Neural cell (in vitro differentiated cells): ENCODE results near the gene OR2V1. TPM values are rescaled to one million over a fixed set of nuclear protein-coding genes. Genes with fewer than 3 reads are reported as not detected.
"Not testable (repeated sequence)": the region's sequence is repeated elsewhere in the genome, so short reads cannot be mapped to it uniquely, and the experiment has no call there.

Experiments used
- H2AFZ ChIP-seq: fragments of 200-600, 300-800 bp; sonication (generic), shearing (Covaris generic); 2 replicates; pipeline ENCODE4 v1.6.0; 2014; ENCODE audit warnings: low read depth, mild to moderate bottlenecking, antibody characterized with exemption, low read length, moderate library complexity
- H3F3A ChIP-seq: fragments of 200-600 bp; shearing (Covaris generic); 2 replicates; pipeline ENCODE4 v1.6.1; 2016; ENCODE audit warnings: mild to moderate bottlenecking, moderate library complexity, mixed read lengths, antibody characterized with exemption, low read length; ENCODE audit not compliant: insufficient read depth, poor library complexity, severe bottlenecking
- H3K27ac ChIP-seq: fragments of 200-600, 300-800 bp; sonication (generic), shearing (Covaris generic); 2 replicates; pipeline ENCODE4 v1.5.1; 2014; ENCODE audit warnings: mild to moderate bottlenecking, low read length, moderate library complexity
- H3K27me3 ChIP-seq: fragments of 300-800, 200-600 bp; sonication (generic), shearing (Covaris generic); 2 replicates; pipeline ENCODE4 v1.6.0; 2014; ENCODE audit warnings: mild to moderate bottlenecking, low read depth, low read length, moderate library complexity; ENCODE audit not compliant: insufficient read depth
- H3K36me3 ChIP-seq: fragments of 300-800, 200-600 bp; sonication (generic), shearing (Covaris generic); 2 replicates; pipeline ENCODE4 v1.5.1; 2014; ENCODE audit warnings: mild to moderate bottlenecking, antibody characterized with exemption, low read length, moderate library complexity; ENCODE audit not compliant: insufficient read depth
- H3K4me2 ChIP-seq: fragments of 300-800, 200-600 bp; sonication (generic), shearing (Covaris generic); 2 replicates; pipeline ENCODE4 v1.6.0; 2014; ENCODE audit warnings: mild to moderate bottlenecking, low read length
- H3K4me3 ChIP-seq: fragments of 300-800, 200-600 bp; sonication (generic), shearing (Covaris generic); 2 replicates; pipeline ENCODE4 v1.5.1; 2014; ENCODE audit warnings: mild to moderate bottlenecking, low read length, moderate library complexity
- H3K79me2 ChIP-seq: fragments of 200-600 bp; shearing (Covaris generic); replicated peaks from 2 replicates; pipeline ENCODE4 v1.6.0; 2014; ENCODE audit warnings: mild to moderate bottlenecking, low read length, moderate library complexity; ENCODE audit not compliant: insufficient read depth
- H3K9ac ChIP-seq: fragments of 300-800, 200-600 bp; sonication (generic), shearing (Covaris generic); 2 replicates; pipeline ENCODE4 v1.6.1; 2016; ENCODE audit warnings: mild to moderate bottlenecking, low read length, mixed read lengths
- H3K9me2 ChIP-seq: fragments of 200-600 bp; shearing (Covaris generic); 2 replicates; pipeline ENCODE4 v1.6.1; 2016; ENCODE audit warnings: mild to moderate bottlenecking, low read length, mixed read lengths; ENCODE audit not compliant: insufficient read depth
- H3K9me3 ChIP-seq: fragments of 200-600, 300-800 bp; sonication (generic), shearing (Covaris generic); 2 replicates; pipeline ENCODE4 v1.6.1; 2016; ENCODE audit warnings: mild to moderate bottlenecking, mixed run types, low read length, moderate library complexity, mixed read lengths
- H4K20me1 ChIP-seq: fragments of 200-600 bp; shearing (Covaris generic); 2 replicates; pipeline ENCODE4 v1.6.1; 2016; ENCODE audit warnings: mild to moderate bottlenecking, mixed run types; ENCODE audit not compliant: insufficient read depth
- EP300 ChIP-seq: fragments of 450-650 bp; conservative IDR thresholded peaks from 2 replicates; pipeline ENCODE4 v1.6.1; 2014; ENCODE audit warnings: antibody characterized with exemption, mild to moderate bottlenecking, moderate library complexity; ENCODE audit not compliant: poor library complexity, severe bottlenecking
- EZH2 ChIP-seq: fragments of 200-600, 300-800 bp; shearing (Covaris generic), sonication (generic); IDR thresholded peaks from 2 replicates; pipeline ENCODE4 v1.6.1; 2014; ENCODE audit warnings: antibody characterized with exemption, low read length, borderline replicate concordance, mild to moderate bottlenecking; ENCODE audit not compliant: insufficient read depth, poor library complexity, severe bottlenecking
- MXI1 ChIP-seq: fragments of 450-650 bp; conservative IDR thresholded peaks from 2 replicates; pipeline ENCODE4 v1.6.1; 2014; ENCODE audit warnings: antibody characterized with exemption, mild to moderate bottlenecking; ENCODE audit not compliant: poor library complexity, severe bottlenecking
- POLR2AphosphoS5 ChIP-seq: IDR thresholded peaks from 2 replicates; pipeline ENCODE4 v1.6.1; 2012
- RAD21 ChIP-seq: fragments of 450-650 bp; conservative IDR thresholded peaks from 2 replicates; pipeline ENCODE4 v1.6.1; 2014; ENCODE audit warnings: antibody characterized with exemption, mild to moderate bottlenecking, moderate library complexity
- SMC3 ChIP-seq: fragments of 450-650 bp; conservative IDR thresholded peaks from 2 replicates; pipeline ENCODE4 v1.6.1; 2014; ENCODE audit warnings: antibody characterized with exemption, mild to moderate bottlenecking, moderate library complexity; ENCODE audit not compliant: poor library complexity
- TAF1 ChIP-seq: IDR thresholded peaks from 2 replicates; pipeline ENCODE4 v1.6.1; 2012; ENCODE audit warnings: low read depth
- polyA minus RNA-seq: library from RNA; depleted of rRNA, polyadenylated mRNA; stranded (reverse); fragments of >200 nt; gene quantifications from 2 replicates; pipeline ENCODE4 v1.2.3, GENCODE V29; 2014
- polyA plus RNA-seq: library from polyadenylated mRNA; depleted of rRNA; stranded (reverse); fragments of >200 nt; gene quantifications from 2 replicates; pipeline ENCODE4 v1.2.3, GENCODE V29; 2014
- TF ChIP-seq, protein P1 (sequence below): fragments of 450-650 bp; IDR thresholded peaks from 2 replicates; pipeline ENCODE4 v1.5.1; 2014; ENCODE audit warnings: antibody characterized with exemption, mild to moderate bottlenecking, moderate library complexity; ENCODE audit not compliant: poor library complexity, severe bottlenecking
- TF ChIP-seq, protein P2 (sequence below): IDR thresholded peaks from 2 replicates; pipeline ENCODE4 v1.6.1; 2012; ENCODE audit warnings: borderline replicate concordance

The OR2V1 gene, protein sequence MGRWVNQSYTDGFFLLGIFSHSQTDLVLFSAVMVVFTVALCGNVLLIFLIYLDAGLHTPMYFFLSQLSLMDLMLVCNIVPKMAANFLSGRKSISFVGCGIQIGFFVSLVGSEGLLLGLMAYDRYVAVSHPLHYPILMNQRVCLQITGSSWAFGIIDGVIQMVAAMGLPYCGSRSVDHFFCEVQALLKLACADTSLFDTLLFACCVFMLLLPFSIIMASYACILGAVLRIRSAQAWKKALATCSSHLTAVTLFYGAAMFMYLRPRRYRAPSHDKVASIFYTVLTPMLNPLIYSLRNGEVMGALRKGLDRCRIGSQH
- not detected in 2 replicates for polyA plus RNA-seq
- not detected in 2 replicates for polyA minus RNA-seq

DNA sequence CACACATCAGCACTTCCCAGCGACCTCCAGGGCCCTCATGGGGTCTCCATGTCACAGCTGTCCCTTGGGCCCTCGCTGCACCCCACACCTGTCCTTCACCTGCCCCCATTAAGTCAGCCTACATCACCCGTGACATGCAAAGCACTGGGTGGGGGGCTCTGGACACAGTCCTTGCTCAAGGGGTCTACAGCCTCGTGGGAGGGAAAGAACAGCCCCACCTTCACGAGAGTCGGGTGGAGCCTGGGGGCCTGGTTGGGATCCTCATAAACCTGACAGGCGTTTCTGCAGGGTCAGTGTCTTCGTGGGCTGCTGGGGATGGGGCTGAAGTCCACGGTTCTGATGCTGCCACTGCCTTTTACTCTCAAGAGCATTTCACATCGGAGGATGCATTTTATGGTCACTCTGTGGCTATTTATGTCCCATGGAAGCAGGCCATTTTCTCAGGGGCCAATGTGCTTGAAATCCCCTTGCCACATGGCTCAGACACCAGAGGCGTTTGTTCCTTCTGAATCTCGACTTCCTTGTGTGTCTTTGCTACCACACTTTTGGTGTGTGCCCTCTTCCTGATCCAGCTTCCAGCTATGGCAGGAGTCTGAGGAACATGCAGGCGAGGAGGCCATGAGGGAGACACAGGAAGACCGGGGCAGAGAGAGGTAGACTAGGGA, at the start of gene OR2V1:
OR2V1 (minus strand) TSS at position 338 of the 665 bp plus-strand sequence. CDS start 5,865 bp downstream, outside the sequence.
- no peak within 1 kb of the TSS for H3K9ac ChIP-seq
- H4K20me1 ChIP-seq: no peaks in the 10 kb centered on the region
- no peaks in the 10 kb centered on the region for H3K79me2 ChIP-seq
- H3K4me2 ChIP-seq: no peak within 1 kb of the TSS
- no peaks in the 10 kb centered on the region for H3K9me2 ChIP-seq
- H3F3A ChIP-seq: no peaks in the 10 kb centered on the region
- H3K27ac ChIP-seq: no peak within 1 kb of the TSS
- no peaks in the 10 kb centered on the region for H3K9me3 ChIP-seq
- no peaks in the 10 kb centered on the region for H3K36me3 ChIP-seq
- TF ChIP-seq EP300: no peak
- TF ChIP-seq EZH2: no peak
- no peak for TF ChIP-seq POLR2AphosphoS5
- no peak for TF ChIP-seq SMC3
- TF ChIP-seq TAF1: no peak
- TF ChIP-seq MXI1: no peak
- TF ChIP-seq, protein P1, sequence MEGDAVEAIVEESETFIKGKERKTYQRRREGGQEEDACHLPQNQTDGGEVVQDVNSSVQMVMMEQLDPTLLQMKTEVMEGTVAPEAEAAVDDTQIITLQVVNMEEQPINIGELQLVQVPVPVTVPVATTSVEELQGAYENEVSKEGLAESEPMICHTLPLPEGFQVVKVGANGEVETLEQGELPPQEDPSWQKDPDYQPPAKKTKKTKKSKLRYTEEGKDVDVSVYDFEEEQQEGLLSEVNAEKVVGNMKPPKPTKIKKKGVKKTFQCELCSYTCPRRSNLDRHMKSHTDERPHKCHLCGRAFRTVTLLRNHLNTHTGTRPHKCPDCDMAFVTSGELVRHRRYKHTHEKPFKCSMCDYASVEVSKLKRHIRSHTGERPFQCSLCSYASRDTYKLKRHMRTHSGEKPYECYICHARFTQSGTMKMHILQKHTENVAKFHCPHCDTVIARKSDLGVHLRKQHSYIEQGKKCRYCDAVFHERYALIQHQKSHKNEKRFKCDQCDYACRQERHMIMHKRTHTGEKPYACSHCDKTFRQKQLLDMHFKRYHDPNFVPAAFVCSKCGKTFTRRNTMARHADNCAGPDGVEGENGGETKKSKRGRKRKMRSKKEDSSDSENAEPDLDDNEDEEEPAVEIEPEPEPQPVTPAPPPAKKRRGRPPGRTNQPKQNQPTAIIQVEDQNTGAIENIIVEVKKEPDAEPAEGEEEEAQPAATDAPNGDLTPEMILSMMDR: no peak
- no peak for TF ChIP-seq RAD21
- TF ChIP-seq, protein P2, sequence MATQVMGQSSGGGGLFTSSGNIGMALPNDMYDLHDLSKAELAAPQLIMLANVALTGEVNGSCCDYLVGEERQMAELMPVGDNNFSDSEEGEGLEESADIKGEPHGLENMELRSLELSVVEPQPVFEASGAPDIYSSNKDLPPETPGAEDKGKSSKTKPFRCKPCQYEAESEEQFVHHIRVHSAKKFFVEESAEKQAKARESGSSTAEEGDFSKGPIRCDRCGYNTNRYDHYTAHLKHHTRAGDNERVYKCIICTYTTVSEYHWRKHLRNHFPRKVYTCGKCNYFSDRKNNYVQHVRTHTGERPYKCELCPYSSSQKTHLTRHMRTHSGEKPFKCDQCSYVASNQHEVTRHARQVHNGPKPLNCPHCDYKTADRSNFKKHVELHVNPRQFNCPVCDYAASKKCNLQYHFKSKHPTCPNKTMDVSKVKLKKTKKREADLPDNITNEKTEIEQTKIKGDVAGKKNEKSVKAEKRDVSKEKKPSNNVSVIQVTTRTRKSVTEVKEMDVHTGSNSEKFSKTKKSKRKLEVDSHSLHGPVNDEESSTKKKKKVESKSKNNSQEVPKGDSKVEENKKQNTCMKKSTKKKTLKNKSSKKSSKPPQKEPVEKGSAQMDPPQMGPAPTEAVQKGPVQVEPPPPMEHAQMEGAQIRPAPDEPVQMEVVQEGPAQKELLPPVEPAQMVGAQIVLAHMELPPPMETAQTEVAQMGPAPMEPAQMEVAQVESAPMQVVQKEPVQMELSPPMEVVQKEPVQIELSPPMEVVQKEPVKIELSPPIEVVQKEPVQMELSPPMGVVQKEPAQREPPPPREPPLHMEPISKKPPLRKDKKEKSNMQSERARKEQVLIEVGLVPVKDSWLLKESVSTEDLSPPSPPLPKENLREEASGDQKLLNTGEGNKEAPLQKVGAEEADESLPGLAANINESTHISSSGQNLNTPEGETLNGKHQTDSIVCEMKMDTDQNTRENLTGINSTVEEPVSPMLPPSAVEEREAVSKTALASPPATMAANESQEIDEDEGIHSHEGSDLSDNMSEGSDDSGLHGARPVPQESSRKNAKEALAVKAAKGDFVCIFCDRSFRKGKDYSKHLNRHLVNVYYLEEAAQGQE: no peak
- no peak within 1 kb of the TSS for H2AFZ ChIP-seq
- H3K4me3 ChIP-seq: no peak within 1 kb of the TSS
- no peaks in the 10 kb centered on the region for H3K27me3 ChIP-seq

DNA sequence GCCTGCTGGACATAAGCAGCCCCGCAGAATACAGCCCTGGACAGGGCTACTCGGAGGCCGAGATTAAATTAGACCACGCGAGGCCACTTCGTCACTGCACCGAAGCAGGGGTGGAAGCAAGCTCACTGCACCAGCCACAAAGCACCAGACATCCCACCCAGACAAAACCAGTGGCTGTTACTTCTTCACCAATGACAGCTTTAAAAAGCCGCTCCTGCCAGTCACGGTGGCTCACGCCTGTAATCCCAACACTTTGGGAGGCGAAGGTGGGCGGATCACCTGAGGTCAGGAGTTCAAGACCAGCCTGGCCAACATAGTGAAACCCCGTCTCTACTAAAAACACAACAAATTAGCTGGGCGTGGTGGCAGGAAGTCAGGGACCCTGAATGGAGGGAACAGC, 46.6 kb upstream of the OR2V1 start:
- H3K36me3 ChIP-seq, H3K4me2 ChIP-seq, H3K9ac ChIP-seq, H3F3A ChIP-seq, H4K20me1 ChIP-seq, H2AFZ ChIP-seq, H3K4me3 ChIP-seq, H3K79me2 ChIP-seq, H3K9me3 ChIP-seq, H3K9me2 ChIP-seq, H3K27ac ChIP-seq: not testable (repeated sequence)
- peaks cover 28% of the 10 kb centered on the region for H3K27me3 ChIP-seq
